GM12891 (cell line): ENCODE data around the gene LYSMD4.
A peak's percentile ranks its signal among the peaks of the same experiment; 100 is the strongest.

Experiments used
- DNase-seq: peaks from one replicate; pipeline ENCODE4 v3.0.0; 2011; ENCODE audit warnings: low spot score; ENCODE audit not compliant: insufficient read length
- FAIRE-seq: peaks from 2 replicates; lab custom pipeline; 2011; peaks lifted over from hg19 to GRCh38; lab: Jason Lieb, UNC
- PAX5 ChIP-seq: IDR thresholded peaks from 2 replicates; pipeline ENCODE4 v1.6.1; 2011; ENCODE audit warnings: low read length, moderate library complexity, mild to moderate bottlenecking; ENCODE audit not compliant: insufficient read depth, severe bottlenecking
- POLR2A ChIP-seq: IDR thresholded peaks from 2 replicates; pipeline ENCODE4 v1.6.1; 2011; ENCODE audit warnings: low read depth, low read length, control low read depth
- POLR2AphosphoS5 ChIP-seq: IDR thresholded peaks from 2 replicates; pipeline ENCODE4 v1.6.1; 2011; ENCODE audit warnings: low read depth, low read length, control low read depth
- POU2F2 ChIP-seq: IDR thresholded peaks from 2 replicates; pipeline ENCODE4 v1.6.1; 2011; ENCODE audit warnings: low read depth, mild to moderate bottlenecking, control low read depth, low read length, moderate library complexity
- SPI1 ChIP-seq: IDR thresholded peaks from 2 replicates; pipeline ENCODE4 v1.6.1; 2011; ENCODE audit warnings: low read depth, low read length, control low read depth
- TAF1 ChIP-seq: IDR thresholded peaks from 2 replicates; pipeline ENCODE4 v1.6.1; 2011; ENCODE audit warnings: low read depth, low read length, control low read depth

Gene LYSMD4

DNA sequence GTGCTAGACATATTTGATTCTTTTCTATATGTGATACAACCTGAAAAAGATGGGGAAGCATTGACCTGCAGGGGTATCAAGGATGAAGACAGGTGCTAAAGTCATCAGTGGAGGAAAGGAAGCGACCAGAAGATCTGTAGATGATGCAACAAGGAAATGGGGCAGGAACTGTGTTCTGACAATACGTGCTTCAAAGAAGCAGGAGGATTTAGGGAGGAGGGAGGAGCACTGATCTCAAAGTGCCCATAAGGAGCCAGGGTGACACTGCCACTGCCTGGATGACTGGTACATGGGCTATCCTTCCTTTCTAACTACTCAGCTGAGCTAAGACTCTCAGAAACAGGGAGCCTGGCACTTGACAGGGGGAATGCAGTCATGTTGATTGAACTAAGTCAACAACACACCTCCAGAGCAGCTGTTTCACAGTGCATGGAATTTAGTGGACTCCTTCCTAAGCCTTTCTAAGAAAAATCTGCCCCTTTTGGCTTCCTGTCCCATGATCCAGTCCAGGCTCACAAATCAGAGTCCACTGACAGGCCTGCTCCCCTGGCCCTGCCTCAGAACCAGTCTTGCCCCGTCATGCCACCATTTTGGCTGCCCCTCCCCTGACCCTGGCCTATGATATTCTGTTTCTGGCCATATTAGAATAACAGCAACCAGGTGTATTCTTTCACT, 12.0 kb downstream of the LYSMD4 start:
- TF ChIP-seq SPI1 = no peak
- no peak for TF ChIP-seq POLR2AphosphoS5
- TF ChIP-seq PAX5 = no peak
- no peak for TF ChIP-seq TAF1
- TF ChIP-seq POLR2A = no peak
- no peak for TF ChIP-seq POU2F2
- no peak for DNase-seq
- FAIRE-seq = no peak

DNA sequence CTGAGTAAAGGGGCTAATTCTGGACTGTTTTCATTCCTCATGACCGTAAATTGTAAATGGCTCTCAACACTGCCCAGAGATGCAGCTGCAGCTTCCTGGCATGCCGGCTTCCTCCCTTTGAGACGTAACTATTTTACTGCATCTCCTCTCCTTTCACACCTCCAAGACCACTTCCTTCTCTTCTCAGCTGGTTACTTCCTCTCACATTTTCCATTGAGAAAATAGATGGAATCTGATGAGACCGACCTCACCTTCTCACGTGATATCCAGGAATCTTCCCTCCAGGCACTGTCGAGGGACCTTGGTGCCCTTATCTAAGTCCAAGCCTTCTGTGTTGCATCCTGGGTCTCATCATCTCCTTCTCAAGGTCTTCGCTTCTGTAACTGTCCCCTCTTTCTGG, 12.7 kb downstream of the LYSMD4 start:
- peak; percentile 40; the same call in 1 of the 2 replicates for TF ChIP-seq SPI1
- TF ChIP-seq PAX5 = no peak
- no peak for TF ChIP-seq TAF1
- no peak for TF ChIP-seq POLR2A
- no peak for TF ChIP-seq POU2F2
- DNase-seq (no peak), FAIRE-seq (no peak)

DNA sequence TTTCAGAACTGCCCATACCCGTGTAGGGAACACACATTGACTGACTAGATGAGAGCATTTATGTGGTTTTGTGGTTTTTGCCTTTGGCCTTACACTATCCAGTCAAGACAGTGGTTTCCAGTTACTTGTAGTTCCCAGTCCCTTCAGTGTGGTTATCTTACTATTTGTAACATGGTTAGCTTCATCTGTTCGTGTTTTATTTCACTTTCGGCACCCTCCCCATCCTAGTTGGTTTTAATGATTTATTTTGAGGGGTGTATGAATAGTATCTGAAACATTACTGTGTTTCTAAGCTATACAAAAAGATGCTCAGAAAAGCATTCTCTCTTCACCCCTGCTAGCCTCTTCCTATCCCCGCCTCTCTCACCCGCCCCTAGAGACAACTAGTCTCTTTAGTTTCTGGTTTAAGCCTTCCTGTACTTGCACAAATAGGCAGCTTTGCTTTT, 14.1 kb downstream of the LYSMD4 start:
- peak; percentile 94 for FAIRE-seq
- peak; percentile 47 for DNase-seq
- TF ChIP-seq POU2F2 = peak; percentile 21; the same call in 1 of the 2 replicates
- no peak for TF ChIP-seq POLR2A

DNA sequence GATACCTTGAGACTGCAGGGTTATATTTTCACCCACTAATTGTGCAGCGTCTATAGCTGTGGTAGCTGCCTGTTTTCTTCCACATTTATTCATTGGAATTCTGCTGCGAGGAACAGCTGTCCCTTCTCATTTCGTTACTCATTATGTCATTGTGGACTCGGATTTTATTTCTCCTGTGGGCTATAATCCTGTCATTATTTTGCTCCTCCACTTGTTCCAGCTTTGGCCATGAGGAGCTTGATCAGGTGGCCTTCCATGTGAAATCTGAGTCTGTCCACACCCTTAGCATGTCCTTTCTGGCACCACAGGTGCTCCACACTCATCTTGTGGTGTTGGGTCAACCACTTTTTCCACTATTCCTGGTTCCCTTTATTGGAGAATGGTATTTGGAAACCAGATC, 14.8 kb downstream of the LYSMD4 start:
- no peak for TF ChIP-seq TAF1
- no peak for TF ChIP-seq POLR2AphosphoS5
- no peak for TF ChIP-seq POLR2A
- TF ChIP-seq POU2F2 = no peak
- no peak for TF ChIP-seq SPI1
- TF ChIP-seq PAX5 = no peak
- DNase-seq (no peak), FAIRE-seq (no peak)

DNA sequence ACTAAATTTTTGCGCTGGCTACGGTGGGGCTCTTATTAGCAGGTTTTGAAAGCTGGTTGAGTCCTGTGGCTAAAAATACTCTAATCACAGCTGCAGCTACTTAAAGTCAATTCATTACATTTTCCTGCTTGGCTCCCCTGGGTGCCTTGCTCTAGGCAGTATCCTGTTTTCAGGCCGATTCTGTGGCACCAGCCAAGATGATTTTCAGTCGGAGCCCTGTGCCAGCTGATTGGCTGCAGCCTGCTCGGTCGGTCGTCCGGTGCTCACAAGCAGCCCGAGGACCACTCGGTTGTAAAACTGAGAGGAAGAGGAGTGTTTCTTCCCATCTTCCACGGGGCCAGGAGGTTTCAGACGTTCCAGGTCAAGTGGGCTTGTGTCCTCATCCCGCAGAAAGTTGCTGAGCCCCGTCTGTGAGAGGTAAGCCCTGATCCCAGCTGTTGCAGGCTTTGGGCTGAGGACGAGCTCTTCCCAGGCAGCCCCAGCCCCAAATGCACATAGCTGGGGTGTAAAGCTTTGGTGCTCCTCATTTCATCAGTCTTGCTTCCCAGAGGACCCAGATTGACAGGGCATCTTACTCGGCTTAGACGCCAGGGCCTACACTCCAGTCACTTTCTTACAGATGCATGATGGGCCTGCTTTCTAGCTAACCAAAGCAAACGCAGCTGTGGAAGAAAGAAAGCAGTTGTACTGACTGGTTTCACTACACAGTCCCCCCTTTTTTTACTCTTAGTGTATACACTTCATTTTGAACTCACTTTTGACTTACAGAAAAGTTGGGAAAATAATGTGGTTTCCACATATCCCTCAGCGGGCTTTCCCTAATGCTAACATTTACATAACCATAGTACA, 15.9 kb downstream of the LYSMD4 start:
- TF ChIP-seq TAF1 = no peak
- TF ChIP-seq SPI1 = no peak
- TF ChIP-seq POU2F2 = no peak
- TF ChIP-seq POLR2AphosphoS5 = no peak; the same call in none of the 2 replicates
- no peak; the same call in 1 of the 2 replicates for TF ChIP-seq POLR2A
- TF ChIP-seq PAX5 = no peak
- DNase-seq (peak; percentile 33), FAIRE-seq (peak; percentile 84)

DNA sequence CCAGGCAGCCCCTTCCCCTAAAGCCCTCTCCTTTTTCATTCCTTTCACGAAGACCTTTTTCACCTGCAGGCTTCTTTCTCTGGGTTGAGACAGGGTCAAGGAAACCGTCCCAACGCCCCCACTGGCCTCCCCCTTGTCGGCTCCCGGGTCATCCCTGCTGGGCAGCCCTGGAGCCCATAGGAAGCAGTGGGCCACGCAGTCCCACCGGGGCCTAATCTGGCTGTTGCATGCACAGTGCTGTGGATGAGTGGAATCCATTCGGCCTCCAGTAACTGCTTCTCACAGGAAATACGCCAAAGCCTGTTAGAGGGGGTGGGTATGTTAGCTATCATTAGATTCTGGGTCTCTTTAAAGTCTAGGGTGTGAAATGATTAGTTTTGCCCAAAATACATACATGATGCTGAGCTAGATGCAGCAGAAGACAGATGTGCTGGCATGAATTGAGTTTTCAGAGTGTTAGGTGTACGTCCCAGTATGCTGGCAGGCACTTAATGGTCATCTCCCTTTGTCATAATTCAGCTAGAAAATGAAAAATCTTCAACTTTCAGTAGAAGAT, 16.6 kb downstream of the LYSMD4 start:
- peak; percentile 16 for FAIRE-seq
- no peak for DNase-seq
- TF ChIP-seq POU2F2 = no peak
- TF ChIP-seq POLR2AphosphoS5 = no peak; the same call in 1 of the 2 replicates
- no peak for TF ChIP-seq TAF1
- TF ChIP-seq PAX5 = no peak
- TF ChIP-seq SPI1 = no peak
- no peak for TF ChIP-seq POLR2A

DNA sequence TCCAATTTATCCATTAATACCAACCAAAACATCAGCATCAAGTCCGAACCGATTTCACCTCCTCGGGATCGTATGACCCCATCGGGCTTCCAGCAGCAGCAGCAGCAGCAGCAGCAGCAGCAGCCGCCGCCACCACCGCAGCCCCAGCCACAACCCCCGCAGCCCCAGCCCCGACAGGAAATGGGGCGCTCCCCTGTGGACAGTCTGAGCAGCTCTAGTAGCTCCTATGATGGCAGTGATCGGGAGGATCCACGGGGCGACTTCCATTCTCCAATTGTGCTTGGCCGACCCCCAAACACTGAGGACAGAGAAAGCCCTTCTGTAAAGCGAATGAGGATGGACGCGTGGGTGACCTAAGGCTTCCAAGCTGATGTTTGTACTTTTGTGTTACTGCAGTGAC, 20.8 kb downstream of the LYSMD4 start:
- no peak for FAIRE-seq
- no peak for DNase-seq
- no peak for TF ChIP-seq POU2F2
- no peak for TF ChIP-seq PAX5
- TF ChIP-seq POLR2AphosphoS5 = no peak
- TF ChIP-seq TAF1 = no peak
- TF ChIP-seq POLR2A = no peak
- no peak for TF ChIP-seq SPI1

DNA sequence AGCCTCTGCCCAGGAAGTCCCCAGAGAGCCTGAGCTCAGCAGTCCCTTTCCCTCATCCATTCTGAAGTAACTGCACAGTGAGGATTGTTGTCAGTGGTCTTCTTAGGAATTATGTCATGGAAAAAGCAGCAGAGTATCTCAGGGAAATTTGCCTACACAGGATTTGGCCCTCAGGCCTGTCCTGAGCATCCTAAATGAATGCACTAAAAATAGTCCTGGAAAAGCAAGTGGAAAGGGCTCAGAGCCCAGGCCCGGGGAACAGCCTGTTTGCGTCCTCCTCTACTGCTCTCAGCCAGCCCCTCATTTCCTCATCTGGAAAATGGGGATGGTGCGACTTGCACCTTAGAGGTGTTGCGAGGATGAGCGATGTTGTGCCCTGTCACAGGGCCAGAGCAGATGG, 21.6 kb downstream of the LYSMD4 start:
- TF ChIP-seq POLR2A = no peak
- TF ChIP-seq TAF1 = no peak
- TF ChIP-seq POLR2AphosphoS5 = no peak
- no peak for TF ChIP-seq POU2F2
- TF ChIP-seq SPI1 = no peak
- no peak for TF ChIP-seq PAX5
- FAIRE-seq = no peak

DNA sequence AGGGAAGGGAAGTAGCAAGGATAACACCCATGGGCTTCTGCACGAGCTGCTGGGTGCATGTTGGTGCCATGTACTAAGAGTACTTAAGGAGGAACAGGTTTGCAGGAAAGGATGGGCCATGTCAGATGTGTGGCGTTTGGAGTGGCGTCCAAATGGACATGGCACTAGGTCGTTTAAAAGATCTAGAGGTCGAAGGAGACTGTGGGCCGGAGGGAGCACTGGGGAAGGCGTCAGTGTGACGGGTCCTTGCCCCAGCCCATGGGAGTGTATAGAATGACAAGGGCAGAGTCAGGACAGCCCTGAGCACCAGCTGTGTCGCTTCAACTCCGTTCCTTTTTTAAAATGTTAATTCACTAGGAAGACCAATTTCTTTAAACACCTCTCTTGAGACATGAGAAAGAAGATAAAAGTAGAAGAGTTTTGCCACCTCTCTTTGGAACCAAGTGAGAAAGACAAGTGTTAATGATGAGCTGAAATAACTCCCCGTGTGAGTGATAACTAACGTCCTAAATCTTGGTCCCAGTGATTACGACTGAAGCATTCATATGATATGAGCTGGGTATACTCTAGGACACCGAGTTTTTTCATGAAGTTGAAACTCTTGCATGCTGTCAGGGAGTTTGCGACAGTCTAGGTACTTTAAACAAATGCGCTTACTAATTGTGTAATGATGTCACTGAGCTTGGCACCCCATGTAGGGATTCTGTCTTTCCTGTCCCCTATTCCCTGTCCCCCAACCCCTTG, 23.8 kb downstream of the LYSMD4 start:
- FAIRE-seq (no peak), DNase-seq (no peak)
- no peak for TF ChIP-seq TAF1

More for the DNA sequence above, 21.6 kb downstream of the LYSMD4 start:
- no peak for DNase-seq
